HL-60/S4 treated with retinoic acid at 250 ng/mL for 4 days and 3 days (cell line): ENCODE results near the gene STK17A.
"Not testable (repeated sequence)": the region's sequence is repeated elsewhere in the genome, so short reads cannot be mapped to it uniquely, and the experiment has no call there.

ENCODE experiments used
- in situ Hi-C: fragments of 300-500 bp; cut with MboI; formaldehyde crosslinking; loops from 2 replicates; pipeline ENCODE4 v1.7.0; 2022; ENCODE audit warnings: low sequenced_read_pairs

STK17A gene

DNA sequence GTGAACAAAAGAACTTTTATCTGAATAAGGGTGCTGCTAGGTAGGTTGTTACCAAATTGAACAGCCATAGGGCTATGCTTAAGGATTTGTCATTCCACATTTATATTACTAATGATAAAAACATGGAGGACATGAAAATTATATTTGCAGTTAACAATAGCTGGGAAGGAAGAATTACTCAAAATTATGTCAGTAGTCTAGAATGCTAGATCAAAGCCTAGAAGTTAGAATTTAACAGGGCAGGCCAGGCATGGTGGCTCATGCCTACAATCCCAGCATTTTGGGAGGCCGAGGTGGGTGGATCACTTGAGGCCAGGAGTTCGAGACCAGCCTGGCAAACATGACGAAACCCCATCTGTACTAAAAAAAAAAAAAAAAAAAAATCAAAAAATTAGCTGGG lies 9.4 kb downstream of the STK17A start:
- in situ Hi-C loops = loop anchor here (25.0 kb wide), 1 partner anchor 245 kb away; no protein-coding TSS in a partner anchor

- in situ Hi-C loops = loop anchor here (25.0 kb wide), 1 partner anchor 244 kb away; no protein-coding TSS in a partner anchor
These were observed 10.1 kb downstream of the STK17A start for GRCh38 chr7:43593010-43593409.

DNA sequence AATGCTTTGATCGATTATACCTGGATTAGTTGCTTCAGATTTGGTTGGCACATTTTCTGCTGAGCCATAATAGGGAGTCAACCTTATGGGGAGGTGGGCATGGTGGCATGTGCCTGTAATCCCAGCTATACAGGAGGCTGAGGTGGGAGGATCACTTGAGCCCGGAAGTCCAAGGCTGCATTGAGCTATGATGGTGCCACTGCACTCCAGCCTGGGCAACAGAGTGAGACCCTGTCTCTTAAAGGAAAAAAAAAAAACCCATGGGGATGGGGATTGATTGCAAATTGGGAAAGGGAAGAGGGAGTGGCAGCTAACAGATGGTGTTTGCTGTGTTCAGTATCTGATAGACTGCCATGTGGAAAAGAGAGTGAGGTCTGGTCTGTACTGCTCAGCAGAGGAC lies 11.1 kb downstream of the STK17A start:
- in situ Hi-C loops = loop anchor here (25.0 kb wide), 1 partner anchor 243 kb away; no protein-coding TSS in a partner anchor

DNA sequence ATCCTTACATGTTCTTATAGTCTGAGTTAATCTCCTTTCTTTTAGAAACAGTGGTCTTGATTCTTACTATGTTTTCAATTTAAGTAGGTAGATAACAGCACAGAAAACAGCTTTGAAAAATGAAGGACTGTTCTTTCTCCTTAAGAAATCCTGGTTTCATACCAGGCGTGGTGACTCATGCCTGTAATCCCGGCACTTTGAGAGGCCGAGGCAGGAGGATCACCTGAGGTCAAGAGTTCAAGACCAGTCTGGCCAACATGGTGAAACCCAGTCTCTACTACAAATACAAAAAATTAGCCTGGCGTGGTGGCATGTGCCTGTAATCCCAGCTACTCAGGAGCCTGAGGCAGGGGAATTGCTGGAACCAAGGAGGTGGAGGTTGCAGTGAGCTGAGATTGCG lies 13.5 kb downstream of the STK17A start:
- in situ Hi-C loops = loop anchor here (25.0 kb wide), 1 partner anchor 241 kb away; no protein-coding TSS in a partner anchor

- in situ Hi-C loops = no loop called here
These were observed 17.1 kb downstream of the STK17A start for GRCh38 chr7:43600056-43600455.

DNA sequence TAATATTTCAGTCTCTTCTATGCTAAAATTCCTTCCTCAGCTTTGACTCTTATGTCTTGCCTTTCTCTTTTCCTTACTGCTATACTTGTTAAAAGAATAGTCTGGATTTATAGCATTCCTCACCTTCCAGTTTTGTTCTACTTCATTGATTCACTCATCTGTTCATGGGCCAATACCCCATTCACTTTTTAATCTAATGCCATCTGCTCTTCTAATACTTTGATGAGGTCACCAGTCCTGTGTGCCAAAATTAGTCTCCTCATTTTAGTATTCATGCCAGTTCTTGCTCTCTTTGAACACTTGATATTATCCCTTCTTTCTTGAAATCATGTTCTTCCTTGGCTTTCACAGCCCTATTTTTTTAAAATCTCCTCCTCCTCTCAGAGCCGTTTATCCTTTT lies 19.3 kb downstream of the STK17A start:
- in situ Hi-C loops = no loop called here

GRCh38 chr7:43604251-43604650 lies 21.3 kb downstream of the STK17A start:
- in situ Hi-C loops = no loop called here

DNA sequence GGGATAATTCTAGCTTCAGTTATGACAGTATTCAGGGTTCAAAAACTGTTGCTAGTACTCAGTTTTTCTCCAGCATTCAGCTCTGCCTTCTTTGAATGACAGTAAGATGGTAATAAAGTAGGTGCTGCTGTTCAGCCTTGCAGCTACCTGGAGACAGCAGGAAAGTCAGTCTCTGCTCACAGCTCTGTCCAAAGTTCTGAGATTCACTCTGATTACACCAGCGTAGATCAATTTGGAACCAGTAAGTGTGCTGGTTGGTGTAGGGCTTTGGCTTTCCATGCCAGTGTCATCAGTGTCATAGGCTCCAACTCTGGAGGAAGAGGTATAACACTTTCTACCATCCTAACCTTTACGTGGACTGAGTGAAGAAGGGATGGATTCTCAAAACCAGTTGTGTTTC lies 26.2 kb downstream of the STK17A start:
- in situ Hi-C loops = no loop called here

DNA sequence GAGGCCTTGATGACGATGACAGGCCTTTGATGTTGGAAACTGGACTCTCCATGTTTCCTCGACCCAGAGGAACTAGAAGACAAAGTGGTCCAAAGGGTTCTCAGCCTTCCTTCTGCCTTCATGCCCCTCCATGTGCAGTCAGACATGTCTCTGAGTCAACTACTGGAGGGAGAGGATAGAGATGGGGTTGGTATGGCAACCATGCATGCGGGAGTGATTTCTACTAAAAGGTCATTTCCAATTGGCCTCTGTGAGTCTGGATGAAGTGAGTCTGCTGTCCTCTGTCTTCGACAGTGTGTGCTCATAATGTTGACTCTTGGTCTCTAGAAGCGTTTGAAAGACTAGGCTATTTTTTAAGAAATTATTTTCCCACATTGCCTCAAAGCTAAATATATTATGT lies 29.2 kb downstream of the STK17A start:
- in situ Hi-C loops = no loop called here

GRCh38 chr7:43612599-43613589 lies 30.0 kb downstream of the STK17A start:
- in situ Hi-C loops = no loop called here

DNA sequence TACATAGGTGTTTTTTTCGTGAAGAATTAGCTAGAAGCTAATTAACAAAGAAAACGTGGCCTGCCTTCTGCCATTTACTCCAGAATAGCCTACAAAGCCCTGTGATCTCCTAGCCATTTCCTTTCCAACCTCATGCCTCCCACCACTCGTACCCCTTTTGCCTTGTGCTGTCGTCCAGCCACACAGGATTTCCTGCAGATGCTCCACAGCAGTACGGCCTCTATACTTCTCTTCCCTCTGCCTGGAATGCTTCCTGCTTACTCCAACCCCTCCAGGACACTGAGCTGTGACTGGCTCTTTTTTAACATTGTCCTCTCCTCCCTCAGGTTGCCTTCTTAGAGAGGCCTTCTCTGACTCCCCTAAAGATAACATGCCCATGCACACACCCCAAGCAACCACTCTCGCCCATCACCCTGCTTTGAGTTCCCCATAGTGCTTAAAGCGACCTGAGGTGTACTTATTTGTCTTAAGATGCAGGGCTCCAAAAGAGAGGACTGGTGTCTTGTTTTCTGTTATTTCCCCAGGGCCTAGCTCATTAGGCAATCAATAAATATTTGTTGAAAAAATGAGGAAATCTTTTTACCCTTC lies 32.7 kb downstream of the STK17A start:
- in situ Hi-C loops = no loop called here

DNA sequence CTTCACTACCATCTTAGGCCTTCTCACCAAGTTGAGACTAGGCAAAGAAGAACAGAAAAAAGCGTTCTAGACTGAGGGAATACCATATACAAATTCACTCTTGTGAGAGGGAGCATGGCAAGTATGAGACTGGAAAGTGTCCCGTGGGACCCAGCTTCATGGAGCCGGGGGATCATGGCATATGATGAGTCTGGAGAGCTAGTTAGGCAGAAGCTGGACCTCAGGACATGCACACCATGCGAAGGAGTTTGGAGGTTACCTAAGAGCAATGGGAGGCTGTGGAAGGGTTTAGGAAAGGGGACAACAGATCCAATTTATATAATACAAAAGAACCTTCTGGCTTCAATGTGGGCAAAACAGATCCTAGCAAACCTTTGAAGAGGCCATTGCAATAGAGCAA lies 34.1 kb downstream of the STK17A start:
- in situ Hi-C loops = no loop called here

DNA sequence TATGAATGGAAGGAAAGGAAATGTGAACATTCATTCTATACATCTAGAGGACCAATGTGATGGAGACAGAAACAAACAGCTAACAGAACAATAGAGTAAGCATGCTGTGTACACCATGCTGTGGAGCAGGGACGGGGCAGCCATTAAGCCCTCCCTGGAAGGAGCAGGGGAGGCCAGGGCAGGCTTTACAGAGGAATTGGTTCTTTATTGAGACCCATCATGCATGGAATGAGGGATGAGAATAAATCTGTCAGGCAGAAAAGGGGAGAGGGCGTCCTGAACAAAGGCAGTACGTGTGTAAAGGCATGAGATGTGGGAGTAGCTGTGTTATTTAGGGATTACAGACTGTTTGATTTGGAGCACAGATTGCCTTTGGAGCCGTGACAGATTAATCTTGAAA lies 35.2 kb downstream of the STK17A start:
- in situ Hi-C loops = no loop called here

DNA sequence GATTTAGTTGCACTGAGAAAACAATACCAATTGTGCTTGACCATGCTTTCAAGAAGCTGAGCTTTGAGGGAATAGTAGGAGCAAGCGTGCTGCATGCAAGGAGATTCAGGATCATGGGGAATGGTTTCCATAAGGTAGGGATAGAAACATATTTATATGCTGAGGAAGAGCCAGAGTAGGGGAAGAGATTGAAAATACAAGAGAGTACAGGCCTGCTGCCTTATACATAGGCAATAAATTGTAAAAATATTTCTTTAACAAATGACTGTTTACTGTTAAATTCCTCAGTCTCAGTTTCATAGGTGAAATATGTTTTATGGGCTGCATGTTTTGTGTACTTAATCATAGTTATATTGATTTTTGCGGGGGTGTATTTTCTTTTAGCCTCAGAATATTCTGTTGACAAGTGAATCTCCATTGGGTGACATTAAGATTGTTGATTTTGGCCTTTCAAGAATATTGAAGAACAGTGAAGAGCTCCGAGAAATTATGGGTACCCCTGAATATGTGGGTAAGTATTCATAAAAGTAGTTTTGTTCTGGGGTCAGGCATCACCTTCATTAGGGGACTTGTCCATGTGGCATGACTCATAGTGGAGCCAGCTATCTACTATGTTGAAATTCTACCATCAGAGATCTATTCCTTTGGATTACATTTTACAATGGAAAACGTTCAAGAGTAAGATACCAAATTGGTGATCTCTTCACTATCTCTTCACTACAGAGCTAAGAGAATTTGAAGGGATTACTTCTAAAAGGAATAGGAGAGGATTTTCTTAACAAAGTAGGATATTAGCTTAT lies 36.5 kb downstream of the STK17A start:
- in situ Hi-C loops = no loop called here

- in situ Hi-C loops = no loop called here
These were observed 39.0 kb downstream of the STK17A start for GRCh38 chr7:43621729-43622448.

DNA sequence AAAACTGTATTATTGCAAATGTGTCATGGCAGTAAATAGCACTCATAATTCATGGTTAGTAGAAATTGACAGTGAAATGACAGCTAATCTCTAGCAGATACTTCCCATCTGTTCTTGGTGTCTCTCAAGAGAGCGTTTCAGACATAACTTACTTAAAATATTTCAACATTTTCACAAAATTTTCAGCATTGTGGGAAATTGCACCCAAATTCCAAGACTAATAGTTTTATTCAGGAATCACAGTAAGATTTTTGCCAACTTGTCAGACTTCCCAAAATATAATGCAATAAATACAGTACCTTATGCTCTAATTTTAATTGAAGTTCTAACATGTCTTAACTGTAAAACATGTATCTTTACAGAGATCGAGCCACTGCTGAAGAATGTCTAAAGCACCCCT lies 41.2 kb downstream of the STK17A start:
- in situ Hi-C loops = no loop called here

DNA sequence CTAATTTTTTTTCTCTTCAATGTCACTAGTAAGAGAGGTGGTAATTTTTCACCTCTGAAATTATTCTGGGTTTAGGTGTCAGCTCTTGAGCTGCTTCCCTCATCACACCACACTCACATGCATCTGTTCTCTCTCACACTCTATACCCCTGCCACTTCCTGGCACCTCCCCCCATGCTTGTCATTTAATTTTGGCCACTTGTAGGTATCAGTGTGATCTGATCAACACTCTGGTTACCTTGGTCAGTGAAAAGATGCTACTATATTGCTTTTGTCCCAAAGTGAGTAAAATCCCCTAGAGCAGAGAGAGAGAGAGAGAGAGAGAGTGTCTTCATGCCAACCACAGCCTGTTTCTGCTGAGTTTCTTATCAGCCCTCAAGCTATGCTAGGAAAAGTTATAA lies 42.5 kb downstream of the STK17A start:
- in situ Hi-C loops = no loop called here

GRCh38 chr7:43625980-43626379 lies 43.1 kb downstream of the STK17A start:
- in situ Hi-C loops = no loop called here

DNA sequence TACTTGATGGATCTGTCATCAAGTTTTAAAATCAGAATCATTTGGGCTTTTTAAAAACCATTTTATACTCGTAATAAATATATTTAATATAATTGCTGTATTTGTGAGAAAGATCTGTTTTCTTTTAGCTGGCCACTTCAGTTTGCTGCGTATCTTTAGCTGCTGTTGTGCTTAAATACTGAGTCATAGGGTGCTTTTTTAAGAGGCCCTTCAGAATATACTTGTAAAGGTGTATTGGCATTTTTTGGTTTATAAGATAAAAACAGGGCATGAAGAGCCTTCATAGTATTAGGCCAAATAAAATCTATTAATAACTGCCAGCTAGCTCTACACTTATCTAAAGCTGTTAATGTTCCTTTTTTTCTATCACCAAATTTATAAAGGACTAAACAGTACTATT lies 43.8 kb downstream of the STK17A start:
- in situ Hi-C loops = no loop called here

DNA sequence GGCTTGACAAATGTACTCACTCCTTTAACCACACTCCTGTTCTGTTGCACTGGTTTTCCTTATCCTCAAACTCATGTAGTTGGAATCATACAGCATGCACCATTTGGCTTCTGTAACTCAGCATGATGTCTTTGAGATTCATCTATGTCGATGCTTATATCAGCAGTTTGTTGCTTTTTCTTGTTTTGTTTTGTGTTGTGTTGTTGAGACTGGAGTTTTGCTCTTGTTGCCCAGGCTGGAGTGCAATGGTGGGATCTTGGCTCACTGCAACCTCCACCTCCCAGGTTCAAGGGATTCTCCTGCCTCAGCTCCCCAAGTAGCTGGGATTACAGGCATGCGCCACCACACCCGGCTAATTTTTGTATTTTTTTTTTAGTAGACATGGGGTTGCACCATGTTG lies 44.9 kb downstream of the STK17A start:
- in situ Hi-C loops = not testable (repeated sequence)

DNA sequence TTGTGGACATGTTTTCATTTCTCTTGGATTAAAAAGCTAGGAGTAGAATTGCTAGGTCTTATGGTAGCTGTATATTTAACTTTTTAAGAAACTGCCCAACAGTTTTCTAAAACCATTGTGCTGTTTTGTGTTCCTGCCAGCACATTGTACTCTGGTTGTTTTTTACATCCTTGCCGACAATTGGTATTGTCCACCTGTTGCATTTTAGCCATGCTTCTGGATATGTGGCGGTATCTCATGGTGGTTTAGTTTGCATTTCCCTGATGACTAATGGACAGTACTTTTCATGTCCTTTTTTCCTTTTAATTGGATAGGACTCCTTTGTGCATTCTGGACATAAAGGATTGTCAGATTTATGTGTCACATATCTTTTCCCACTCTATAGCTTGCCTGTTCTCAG lies 45.5 kb downstream of the STK17A start:
- in situ Hi-C loops = no loop called here
